Measurements from ENCODE around the gene TTC7B.

TTC7B gene

GRCh38 chr14:90675399-90675798 lies 140.8 kb downstream of the TTC7B start:
- DNase-seq (ENCODE audit: low read depth), result no peak
- no peak for TF ChIP-seq CTCF (IDR thresholded peaks at IDR 0.05; ENCODE audit: low read depth, low read length, missing control alignments)
- H3K4me3 ChIP-seq (ENCODE audit: low read depth, low read length), result no peak overlapping the region

- no peak for DNase-seq (ENCODE audit: low read depth)
- TF ChIP-seq CTCF (IDR thresholded peaks at IDR 0.05; ENCODE audit: low read depth, low read length, missing control alignments), result no peak
- H3K4me3 ChIP-seq (ENCODE audit: low read depth, low read length), result no peak overlapping the region
These were observed 141.5 kb downstream of the TTC7B start for GRCh38 chr14:90674716-90675115.

GRCh38 chr14:90674043-90674670 lies 142.1 kb downstream of the TTC7B start:
- TF ChIP-seq CTCF (IDR thresholded peaks at IDR 0.05; ENCODE audit: low read depth, low read length, missing control alignments), result no peak
- H3K4me3 ChIP-seq (ENCODE audit: low read depth, low read length), result no peak overlapping the region
- no peak for DNase-seq (ENCODE audit: low read depth)

GRCh38 chr14:90671382-90672234 lies 144.6 kb downstream of the TTC7B start:
- TF ChIP-seq CTCF (IDR thresholded peaks at IDR 0.05; ENCODE audit: low read depth, low read length, missing control alignments), result no peak
- DNase-seq (ENCODE audit: low read depth), result no peak
- no peak overlapping the region for H3K4me3 ChIP-seq (ENCODE audit: low read depth, low read length)

- no peak overlapping the region for H3K4me3 ChIP-seq (ENCODE audit: low read depth, low read length)
- no peak for TF ChIP-seq CTCF (IDR thresholded peaks at IDR 0.05; ENCODE audit: low read depth, low read length, missing control alignments)
- no peak for DNase-seq (ENCODE audit: low read depth)
These were observed 146.5 kb downstream of the TTC7B start for GRCh38 chr14:90669731-90670130.

- TF ChIP-seq CTCF (IDR thresholded peaks at IDR 0.05; ENCODE audit: low read depth, low read length, missing control alignments), result no peak
- H3K4me3 ChIP-seq (ENCODE audit: low read depth, low read length), result no peak overlapping the region
- DNase-seq (ENCODE audit: low read depth), result no peak
These were observed 149.7 kb downstream of the TTC7B start for GRCh38 chr14:90666571-90666970.

Data from GM12864 (cell line).